ENCODE measurements around the gene MICALL1.

Gene MICALL1

DNA sequence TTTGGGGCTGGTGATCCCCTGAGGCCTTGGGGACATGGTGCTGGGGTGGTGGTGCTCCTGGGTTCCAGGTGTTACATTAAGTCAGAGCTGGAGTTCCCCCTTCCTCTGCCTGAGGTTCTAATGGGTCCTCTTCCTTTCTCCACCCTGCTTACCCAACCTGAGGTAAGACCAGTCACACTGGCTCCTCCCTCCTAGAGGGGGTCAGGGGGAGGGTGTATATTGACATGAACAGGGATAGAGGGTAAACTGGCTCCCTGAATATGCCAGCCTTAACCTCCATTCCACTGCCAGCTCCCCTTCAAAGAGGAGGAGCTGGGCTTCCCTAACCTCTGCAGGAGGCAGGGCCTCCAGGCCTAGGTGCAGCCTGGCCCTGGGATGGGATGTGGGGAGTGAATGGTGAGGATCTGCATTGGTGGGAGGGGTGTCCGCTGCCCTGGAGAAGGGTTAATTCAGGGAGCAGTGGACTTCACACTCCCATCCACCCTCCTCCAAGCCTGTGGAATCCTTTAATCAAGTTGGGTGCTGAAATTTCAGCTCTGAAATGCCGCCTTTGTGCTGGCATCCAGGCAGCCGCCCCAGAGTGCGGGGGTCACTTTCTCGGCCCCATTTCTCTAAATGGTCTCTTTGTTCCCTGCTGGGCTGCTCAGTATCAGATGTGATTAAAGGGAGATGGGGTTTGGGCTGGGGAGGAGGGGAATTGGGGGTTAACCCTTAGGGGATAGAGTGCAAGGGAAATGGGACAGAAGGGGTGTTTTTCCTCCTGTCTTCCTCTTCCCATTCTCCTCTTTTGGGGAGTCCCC is 62.6 kb downstream of the MICALL1 start:
- Histone ChIP-seq H3K4me3 (ENCODE audit: severe bottlenecking) (no peak overlapping the region), H3K27ac (ENCODE audit: poor library complexity, severe bottlenecking) (no peak overlapping the region), H3K27me3 (ENCODE audit: insufficient read depth, poor library complexity, severe bottlenecking) (no peaks in the 10 kb centered on the region), H3K4me1 (ENCODE audit: insufficient read depth, poor library complexity, severe bottlenecking) (no peaks in the 10 kb centered on the region), H3K9me3 (ENCODE audit: severe bottlenecking) (no peaks in the 10 kb centered on the region), H3K36me3 (ENCODE audit: low read depth) (peaks cover 36% of the 10 kb centered on the region)
- TF ChIP-seq, protein P1, sequence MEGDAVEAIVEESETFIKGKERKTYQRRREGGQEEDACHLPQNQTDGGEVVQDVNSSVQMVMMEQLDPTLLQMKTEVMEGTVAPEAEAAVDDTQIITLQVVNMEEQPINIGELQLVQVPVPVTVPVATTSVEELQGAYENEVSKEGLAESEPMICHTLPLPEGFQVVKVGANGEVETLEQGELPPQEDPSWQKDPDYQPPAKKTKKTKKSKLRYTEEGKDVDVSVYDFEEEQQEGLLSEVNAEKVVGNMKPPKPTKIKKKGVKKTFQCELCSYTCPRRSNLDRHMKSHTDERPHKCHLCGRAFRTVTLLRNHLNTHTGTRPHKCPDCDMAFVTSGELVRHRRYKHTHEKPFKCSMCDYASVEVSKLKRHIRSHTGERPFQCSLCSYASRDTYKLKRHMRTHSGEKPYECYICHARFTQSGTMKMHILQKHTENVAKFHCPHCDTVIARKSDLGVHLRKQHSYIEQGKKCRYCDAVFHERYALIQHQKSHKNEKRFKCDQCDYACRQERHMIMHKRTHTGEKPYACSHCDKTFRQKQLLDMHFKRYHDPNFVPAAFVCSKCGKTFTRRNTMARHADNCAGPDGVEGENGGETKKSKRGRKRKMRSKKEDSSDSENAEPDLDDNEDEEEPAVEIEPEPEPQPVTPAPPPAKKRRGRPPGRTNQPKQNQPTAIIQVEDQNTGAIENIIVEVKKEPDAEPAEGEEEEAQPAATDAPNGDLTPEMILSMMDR (IDR thresholded peaks at IDR 0.05; ENCODE audit: poor library complexity, severe bottlenecking) = no peak
- DNase-seq (ENCODE audit: low spot score) = no peak
- no peak for ATAC-seq (ENCODE audit: low read depth)

DNA sequence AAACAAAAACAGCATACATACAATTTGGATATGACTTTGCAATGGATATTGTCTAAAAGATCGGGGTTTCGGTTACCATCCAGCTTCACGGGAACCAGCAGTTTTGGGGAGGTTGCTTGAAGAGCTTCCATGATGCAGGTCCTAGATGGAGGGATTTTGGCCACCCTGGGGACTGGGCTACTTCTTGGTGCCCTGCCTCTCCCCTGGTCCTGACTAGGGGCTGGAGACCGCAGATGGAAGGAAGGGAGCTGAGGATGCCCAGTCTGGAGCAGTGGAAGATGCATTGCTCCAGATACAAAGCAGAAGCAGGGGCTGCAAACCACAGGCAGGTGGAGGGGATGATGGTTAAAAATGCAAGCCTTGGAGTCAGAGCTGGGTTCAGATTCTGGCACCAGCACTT is 64.8 kb downstream of the MICALL1 start:
- no peaks in the 10 kb centered on the region for H3K27me3 ChIP-seq (ENCODE audit: insufficient read depth, poor library complexity, severe bottlenecking)
- H3K27ac ChIP-seq (ENCODE audit: poor library complexity, severe bottlenecking) = no peak overlapping the region
- H3K4me1 ChIP-seq (ENCODE audit: insufficient read depth, poor library complexity, severe bottlenecking) = no peaks in the 10 kb centered on the region
- peaks cover 23% of the 10 kb centered on the region for H3K36me3 ChIP-seq (ENCODE audit: low read depth)
- H3K9me3 ChIP-seq (ENCODE audit: severe bottlenecking) = no peaks in the 10 kb centered on the region
- DNase-seq (ENCODE audit: low spot score) (no peak), ATAC-seq (ENCODE audit: low read depth) (no peak)
- no peak overlapping the region for H3K4me3 ChIP-seq (ENCODE audit: severe bottlenecking)
- TF ChIP-seq, protein P1 (IDR thresholded peaks at IDR 0.05; ENCODE audit: poor library complexity, severe bottlenecking) = no peak

DNA sequence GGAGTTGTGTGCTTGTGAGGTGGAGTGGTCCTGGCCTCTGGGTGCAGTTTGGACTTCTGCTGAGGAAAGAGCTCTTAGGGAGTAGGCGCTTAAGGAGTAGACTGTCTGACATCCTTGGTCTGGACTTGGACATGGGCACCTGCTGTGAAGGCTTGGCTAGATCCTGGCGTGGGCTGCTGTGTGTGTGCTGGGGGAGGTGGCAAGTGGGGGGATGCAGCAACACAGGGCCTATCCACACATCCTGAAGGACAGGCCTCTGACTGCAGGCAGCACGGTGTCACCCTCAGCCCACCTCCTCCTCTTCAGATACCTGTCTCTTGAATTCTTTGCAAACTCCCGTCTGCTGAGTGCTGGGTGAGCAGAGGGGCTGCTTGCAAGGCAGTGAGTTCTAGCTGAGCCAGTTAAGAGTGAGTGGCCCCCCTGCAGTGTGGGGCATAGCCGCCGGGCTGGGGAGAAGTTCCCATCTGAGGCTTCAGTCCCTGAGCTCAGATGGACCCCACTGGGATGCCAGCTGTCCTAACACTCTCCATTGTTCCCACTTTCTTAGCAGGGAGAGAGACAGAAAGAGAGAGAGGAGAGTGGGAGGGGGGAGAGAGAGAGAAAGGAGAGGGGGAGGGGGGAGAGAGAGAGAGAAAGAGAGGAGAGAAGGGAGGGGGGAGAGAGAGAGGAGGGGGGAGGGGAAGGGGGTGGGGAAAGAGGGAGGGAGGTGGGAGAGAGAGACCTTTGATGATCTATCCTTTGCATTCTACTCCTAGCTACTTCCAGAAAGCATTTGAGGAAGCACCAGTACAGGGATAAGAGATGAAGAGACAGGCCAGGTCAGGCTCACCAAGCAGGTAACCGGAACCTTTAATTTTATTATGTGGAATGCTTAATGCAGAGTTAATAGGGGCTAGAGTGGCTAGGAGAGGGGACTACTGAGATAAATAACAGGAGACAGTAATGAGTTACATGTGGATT is 65.7 kb downstream of the MICALL1 start:
- Histone ChIP-seq H3K4me3 (ENCODE audit: severe bottlenecking) (no peak overlapping the region), H3K4me1 (ENCODE audit: insufficient read depth, poor library complexity, severe bottlenecking) (no peaks in the 10 kb centered on the region), H3K27ac (ENCODE audit: poor library complexity, severe bottlenecking) (no peak overlapping the region), H3K36me3 (ENCODE audit: low read depth) (peaks cover 16% of the 10 kb centered on the region), H3K27me3 (ENCODE audit: insufficient read depth, poor library complexity, severe bottlenecking) (no peaks in the 10 kb centered on the region), H3K9me3 (ENCODE audit: severe bottlenecking) (no peaks in the 10 kb centered on the region)
- ATAC-seq (ENCODE audit: low read depth) (no peak), DNase-seq (ENCODE audit: low spot score) (no peak)
- TF ChIP-seq, protein P1 (IDR thresholded peaks at IDR 0.05; ENCODE audit: poor library complexity, severe bottlenecking) = no peak

DNA sequence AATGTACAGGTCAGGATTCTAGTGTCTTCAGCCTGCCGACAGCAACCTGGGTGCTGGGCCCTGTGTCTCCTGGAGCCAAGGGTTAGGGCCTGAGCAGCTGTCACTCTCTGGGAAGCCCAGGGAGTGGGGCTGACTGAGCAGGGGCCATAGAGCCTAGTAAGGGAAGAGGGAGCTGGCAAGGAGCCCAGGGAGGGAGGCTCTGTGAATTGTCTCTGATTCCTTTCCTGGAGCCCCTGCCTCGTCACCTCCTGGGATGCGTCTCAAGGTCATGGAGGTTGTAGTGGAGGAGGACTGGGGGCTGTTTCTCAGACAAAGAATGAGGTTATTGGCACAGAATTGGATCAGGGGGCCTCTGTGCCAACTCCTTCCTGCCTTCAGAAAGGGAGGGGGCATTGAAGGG is 66.4 kb downstream of the MICALL1 start:
- H3K9me3 ChIP-seq (ENCODE audit: severe bottlenecking) = no peaks in the 10 kb centered on the region
- no peaks in the 10 kb centered on the region for H3K27me3 ChIP-seq (ENCODE audit: insufficient read depth, poor library complexity, severe bottlenecking)
- DNase-seq (ENCODE audit: low spot score) (no peak), ATAC-seq (ENCODE audit: low read depth) (no peak)
- peaks cover 10% of the 10 kb centered on the region for H3K36me3 ChIP-seq (ENCODE audit: low read depth)
- no peak overlapping the region for H3K27ac ChIP-seq (ENCODE audit: poor library complexity, severe bottlenecking)
- no peak overlapping the region for H3K4me3 ChIP-seq (ENCODE audit: severe bottlenecking)
- H3K4me1 ChIP-seq (ENCODE audit: insufficient read depth, poor library complexity, severe bottlenecking) = no peaks in the 10 kb centered on the region
- TF ChIP-seq, protein P1 (IDR thresholded peaks at IDR 0.05; ENCODE audit: poor library complexity, severe bottlenecking) = no peak
